ENCODE data around the gene AGRN. TPM values are rescaled to one million over a fixed set of nuclear protein-coding genes. Genes with fewer than 3 reads are reported as not detected.
"Not testable (repeated sequence)": the region's sequence is repeated elsewhere in the genome, so short reads cannot be mapped to it uniquely, and the experiment has no call there.

Gene AGRN
- total RNA-seq, 1 donor from 2014 or later = 12.8 TPM

DNA sequence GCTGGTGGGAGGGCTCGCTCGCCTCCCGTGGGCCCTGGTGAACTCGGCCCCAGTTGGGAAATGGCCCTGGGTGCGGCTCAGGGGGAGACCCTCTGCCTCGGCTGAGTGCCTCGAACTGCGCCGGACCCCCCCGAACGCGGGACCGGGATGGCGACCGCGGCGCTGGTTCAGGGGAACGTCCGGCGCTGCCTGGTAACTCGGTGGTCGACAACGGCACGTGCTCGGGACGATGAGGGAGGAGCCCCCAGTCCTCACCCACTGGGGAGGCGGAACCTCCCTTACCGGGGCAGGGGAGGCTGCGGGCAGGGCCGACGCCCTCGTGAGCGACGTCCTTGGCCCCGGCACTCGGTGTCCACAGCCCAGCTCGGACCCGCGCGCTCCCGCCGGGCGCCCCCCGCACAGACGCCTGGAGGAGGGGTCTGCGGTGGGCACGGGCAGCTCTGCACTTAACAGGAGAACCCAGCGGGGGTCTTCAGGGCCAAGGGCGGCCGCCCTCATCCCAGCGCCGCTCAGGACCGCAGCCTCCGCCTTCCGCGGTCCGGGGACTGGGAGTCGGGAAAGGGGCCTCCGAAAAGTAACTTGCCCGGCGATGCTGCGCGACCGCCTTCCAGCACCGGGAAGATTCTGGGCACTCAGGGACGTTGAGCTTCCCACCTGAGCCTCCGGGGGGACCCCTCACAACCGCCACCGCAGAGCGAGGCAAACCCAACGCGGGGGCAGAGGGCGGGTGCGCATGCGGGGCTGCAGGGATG is 21.8 kb upstream of the AGRN start:
- ATAC-seq (ENCODE audit: poor library complexity) = no peak
- no peak for DNase-seq
- intact Hi-C loops (cut with DNase I) = no loop called here

DNA sequence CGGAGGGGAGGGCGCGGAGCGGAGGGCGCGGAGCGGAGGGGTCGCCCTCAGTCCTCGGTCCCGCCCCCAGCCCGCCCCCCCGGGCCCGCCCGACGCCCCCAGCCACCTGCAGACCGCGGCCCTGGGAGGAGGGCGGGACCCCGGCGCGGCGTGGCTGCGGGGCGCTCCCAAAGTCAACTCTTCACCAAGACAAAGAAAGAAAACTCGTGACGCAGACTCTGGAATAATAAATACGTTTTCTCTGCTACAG is 21.2 kb upstream of the AGRN start:
- no peak for DNase-seq
- intact Hi-C loops (cut with DNase I) = no loop called here
- no peak for ATAC-seq (ENCODE audit: poor library complexity)

DNA sequence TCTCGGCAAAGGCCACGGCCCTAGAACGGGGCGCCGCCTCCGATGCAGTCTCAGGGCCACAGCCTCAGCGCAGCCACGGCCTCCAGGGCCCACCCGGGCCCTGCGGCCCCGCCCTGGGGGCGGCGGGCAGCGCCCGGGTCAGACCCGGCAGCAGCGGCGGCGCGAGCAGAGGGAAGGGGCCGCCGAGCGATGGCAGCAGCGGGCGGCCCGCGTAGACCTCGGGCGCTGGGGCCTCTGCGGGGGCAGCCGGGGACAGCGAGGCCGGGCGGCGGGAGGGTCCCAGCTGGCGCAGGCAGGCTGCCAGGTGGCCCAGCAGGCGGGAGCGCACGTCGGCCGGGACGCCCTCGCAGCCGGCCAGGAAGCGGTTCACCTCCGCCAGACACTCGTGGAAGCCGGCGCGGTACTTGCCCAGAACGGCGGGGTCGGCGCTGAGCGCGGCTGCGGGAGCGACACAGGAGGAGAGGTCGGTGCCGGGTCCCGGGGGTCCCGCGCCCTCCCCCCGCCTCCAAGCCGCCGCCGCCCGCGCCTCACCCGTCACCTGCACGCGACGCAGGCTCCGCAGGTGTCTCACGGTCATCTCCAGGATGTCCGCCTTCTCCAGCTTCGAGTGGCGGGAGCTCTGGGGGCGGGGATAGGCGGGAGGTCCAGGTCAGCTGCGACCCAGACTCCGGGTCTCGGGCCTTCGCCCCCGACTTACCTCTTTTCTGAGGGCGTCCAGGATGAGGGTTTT is 20.8 kb upstream of the AGRN start:
- intact Hi-C loops (cut with DNase I) = no loop called here
- ATAC-seq (ENCODE audit: poor library complexity) (peak; percentile 2), DNase-seq (no peak)

DNA sequence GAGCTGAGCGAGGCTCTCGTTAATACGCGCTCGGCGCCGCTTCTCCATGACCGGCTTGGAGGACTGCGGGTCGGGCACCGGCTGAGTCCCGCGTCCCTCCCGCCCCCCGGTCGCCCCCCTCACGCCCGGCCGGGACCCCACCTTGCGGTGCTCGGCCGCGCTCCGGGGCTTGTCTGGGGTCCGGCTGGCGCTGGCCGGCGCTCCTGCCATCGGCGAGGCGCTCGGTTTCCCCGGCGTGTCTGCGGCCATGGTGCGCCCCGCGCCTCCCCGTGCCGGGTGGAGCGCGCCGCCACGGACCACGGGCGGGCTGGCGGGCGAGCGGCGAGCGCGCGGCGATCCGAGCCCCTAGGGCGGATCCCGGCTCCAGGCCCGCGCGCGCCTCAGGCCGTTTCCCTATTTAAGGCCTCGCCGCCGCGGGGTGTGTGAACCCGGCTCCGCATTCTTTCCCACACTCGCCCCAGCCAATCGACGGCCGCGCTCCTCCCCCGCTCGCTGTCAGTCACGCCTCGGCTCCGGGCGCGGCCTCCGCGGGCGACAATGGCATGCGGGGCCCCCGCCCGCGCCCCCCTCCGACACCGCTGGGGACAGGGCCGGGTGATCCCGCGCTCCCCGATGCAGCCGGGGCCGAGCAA is 20.1 kb upstream of the AGRN start, which contains the start of gene HES4:
Gene HES4, minus strand, starts transcription at position 373 of the 632 bp plus-strand sequence. Its CDS starts 124 bp downstream, at position 249.
- ATAC-seq (ENCODE audit: poor library complexity) = peak; percentile 77
- peak; percentile 96 for DNase-seq
- intact Hi-C loops (cut with DNase I) = no loop called here

DNA sequence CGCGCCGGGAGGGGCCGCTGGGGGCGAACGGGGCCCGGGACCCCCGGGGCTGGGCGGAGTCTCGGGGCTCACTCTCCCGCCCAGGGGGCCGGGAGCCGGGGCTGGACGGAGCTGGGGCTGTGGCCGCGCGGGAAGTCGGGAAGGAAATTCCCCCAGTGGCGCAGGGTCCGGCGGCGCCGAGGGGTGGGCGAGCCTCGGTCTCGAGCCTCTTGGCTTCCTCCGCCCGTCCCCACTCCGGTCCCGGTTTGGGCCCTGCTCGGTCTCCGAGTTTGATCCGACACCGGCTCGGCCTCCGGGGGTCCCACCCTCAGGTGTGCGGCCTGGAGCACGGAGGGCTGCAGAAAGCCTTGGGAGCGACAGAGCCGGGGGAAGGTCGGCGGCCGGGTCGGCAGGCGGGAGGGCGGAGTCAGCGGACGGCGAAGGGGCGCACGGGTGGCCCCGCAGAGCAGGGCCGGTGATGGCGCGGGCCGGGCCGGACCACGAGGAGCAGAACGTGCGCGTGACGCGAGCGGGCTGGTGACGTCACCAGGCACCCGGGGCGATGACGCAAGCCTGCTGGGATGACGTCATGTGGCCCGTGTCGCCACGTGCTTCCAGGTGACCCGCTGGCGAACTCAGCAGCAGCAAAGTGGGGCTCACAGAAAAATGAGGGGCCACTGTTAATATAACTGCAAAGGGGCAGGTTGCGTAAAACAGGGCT is 19.4 kb upstream of the AGRN start:
- ATAC-seq (ENCODE audit: poor library complexity) = peak; percentile 66
- intact Hi-C loops (cut with DNase I) = no loop called here
- peak; percentile 80 for DNase-seq

DNA sequence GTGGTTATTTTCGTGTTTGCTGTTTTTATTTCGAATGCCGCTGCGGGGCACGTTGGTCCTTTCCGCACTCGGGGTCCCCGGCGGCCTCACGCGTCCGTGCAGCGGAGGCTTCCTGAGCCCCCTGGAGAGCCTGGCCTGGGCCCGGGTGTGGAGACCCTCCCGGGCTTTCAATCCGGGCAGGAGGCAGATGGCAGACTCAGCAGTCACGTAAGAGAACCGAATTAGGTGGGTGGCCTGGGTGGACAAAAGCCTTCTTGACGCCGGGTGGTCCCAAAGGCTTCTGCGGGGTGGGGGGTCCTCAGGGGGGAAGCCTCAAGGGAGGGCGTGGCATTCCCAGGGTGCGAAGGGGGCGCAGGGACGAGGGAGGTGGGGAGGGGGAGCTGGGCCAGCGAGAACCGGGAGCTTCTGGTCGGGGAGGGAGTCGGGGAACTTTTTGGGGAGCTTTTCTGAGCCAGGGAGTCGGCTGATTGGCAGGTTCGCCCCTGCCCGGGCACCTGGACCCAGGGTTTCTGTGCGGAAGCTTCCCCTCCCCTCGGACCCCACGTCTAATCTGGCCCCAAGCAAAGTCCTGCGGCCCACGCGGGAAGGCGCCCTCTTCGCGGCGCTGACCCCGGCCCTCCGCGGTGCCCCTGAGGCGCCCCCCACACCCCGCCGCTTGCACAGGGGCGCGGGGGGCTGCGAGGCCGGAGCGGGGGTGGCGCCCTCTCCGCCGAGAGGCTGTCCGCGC is 18.7 kb upstream of the AGRN start:
- no peak for DNase-seq
- ATAC-seq (ENCODE audit: poor library complexity) = peak; percentile 0
- intact Hi-C loops (cut with DNase I) = no loop called here

DNA sequence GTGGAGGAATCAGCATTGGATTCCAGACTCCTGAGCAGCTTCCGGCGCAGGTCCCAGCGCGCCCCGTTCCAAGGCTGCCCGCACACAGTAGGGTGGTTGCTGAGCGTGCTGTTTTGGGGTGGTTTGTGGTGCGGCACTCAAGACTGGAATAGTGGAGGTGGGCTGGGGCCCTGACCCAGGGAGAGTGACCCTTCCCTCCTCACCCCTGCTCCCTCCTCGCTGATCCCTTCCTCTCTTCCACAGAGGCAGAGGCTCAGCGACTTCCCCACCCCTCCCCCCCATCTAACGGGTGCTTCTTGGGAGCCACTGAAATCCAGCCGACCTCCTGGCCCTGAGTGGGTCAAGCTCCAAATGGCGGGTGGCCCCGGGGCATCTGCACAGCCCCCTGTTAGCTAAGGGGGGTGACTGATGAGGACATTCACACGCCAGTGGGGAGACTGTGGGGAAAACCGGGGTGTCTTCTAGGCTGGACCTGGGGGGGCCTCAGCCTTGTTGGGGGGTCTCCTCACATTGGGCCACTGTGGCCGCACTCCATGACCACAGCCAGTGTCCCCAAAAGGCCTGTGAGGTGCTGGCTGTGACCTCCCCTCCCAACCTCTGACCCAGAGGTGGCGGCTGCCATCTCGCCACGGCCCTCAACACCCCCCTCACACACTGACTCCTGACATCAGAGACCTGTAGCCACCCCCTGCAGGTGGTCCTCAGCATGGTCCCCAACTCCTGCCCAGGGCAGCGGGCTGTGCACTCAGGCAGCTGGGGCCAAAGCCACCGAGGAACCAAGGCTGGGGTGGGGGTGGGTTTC is 16.1 kb upstream of the AGRN start:
- DNase-seq = no peak
- intact Hi-C loops (cut with DNase I) = no loop called here
- no peak for ATAC-seq (ENCODE audit: poor library complexity)

DNA sequence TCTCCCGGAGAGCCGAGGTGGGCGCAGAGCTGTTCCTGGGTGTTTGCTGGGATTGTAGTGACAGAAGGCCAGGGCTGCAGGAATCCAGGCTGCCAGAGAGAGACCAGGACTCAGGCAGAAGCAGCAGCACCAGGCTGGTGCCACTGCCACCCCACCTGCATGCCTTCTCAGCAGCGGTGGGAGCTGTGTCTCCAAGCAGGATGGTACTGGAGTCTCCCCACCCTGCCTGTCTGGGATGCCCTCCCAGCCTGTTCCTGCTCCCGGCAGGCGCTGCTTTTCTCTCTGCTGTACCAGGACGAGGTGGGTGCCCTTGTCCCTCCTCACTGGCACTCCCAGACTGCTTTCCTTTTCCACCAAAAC is 15.5 kb upstream of the AGRN start:
- intact Hi-C loops (cut with DNase I) = no loop called here
- no peak for DNase-seq
- ATAC-seq (ENCODE audit: poor library complexity) = no peak

DNA sequence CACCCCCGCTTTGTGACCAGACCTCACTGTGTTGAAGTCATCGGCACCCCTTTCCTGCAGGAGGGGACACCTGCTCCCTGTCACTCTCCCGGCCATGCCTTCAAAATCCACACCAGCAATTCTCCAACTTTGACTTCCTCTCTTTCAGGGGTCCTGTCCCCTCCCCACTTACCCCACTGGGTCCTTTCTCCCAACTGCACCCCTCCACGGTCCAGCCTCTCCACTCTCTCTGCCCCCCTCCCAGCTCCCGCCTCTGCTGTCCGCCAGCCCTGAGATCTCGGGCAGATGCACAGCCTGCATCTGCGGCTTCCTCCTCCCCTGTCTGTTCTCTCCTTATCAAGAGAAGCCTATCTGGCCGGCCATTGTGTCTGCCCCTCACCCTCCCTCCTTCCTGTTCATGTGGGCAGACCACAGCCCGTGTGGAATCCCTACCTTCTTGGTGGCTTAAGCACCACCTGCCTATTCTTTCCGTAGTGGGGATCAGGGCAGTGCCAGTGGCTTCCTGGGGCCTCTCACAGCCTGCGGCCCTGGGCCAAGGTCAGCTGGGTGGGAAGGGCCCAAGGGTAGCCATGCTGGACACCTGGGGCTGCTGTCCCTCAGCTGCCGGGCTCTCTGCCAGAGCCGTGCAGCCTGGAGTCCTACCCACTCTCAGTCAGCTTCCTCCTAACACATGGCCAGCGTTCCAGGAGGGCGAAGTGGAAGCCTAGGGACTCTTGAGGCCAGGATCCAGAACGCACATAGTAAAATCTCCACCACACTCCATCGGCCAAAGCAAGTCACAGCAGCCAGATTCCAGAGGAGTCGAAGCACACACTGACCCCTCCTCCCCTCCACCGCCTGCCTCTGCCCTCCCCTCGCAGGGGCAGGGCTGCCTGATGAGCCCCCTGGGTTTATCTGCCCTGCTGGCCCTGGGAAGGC is 14.9 kb upstream of the AGRN start:
- ATAC-seq (ENCODE audit: poor library complexity) (peak; percentile 13), DNase-seq (peak; percentile 74)
- intact Hi-C loops (cut with DNase I) = no loop called here

DNA sequence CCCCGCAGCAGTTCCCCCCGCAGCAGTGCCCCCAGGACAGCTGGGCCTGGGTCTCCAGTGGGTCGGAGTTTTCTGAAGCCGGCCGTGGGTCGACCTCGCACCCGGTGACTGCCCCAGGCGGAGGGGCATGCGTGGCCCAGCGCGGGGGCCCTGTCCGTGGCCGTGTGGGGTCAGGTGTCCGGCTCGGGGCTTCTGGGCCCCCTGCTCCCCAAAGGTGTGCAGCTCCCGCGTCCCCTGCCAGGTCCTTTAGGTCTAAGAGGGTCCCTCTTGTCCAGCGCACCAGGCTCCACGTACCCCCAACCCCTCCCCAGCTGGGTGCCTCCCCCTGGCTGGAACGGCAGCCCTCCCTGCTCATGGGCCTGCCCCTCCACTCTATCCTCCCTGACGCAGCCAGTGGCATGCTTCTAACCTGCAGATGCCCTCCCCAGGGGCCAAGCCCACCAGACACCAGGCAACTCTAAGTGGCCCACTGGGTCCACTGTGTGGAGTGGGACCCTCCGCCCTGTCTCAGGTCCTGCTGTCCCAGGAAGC is 14.1 kb upstream of the AGRN start:
- ATAC-seq (ENCODE audit: poor library complexity) = no peak

DNA sequence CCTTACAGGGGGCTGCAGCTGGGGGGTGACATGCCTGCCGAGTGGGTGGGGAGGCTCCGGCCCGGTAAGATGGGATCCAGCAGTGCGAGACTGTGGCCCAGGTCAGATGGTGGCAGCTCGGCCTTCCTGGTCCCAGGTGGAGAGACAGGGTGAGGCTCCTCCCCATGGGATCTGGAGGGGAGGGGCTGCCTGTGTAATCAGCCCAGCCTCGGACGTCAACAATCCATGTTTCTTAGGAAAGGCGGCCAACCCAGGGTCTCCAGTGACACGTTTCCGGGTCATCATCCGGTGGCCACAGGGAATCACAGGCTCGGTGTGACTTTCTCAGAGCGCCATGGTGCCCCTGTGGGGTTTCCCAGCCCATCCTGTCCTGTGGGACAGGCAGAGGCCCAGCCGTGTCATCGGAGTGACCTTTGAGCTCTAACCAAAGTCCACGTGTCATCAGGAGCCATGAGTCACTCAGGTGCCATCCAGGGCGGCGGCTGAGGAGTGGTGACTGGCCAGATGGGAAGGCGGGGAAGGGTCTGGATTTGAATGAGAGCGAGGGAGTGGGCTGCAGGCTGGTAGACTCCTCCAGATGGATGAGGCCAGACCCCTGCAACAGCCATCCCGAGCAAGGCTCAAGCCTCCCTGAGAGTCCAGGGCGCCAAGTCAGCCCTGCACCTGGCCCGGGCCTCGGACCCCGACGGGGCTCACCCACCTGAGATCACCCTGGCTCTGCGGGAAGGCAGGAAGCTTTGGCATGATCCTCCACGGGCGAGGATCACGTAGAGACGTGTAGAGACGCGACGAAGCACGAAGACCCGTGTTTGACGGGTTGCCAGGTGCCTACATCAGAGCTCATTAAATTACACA is 13.4 kb upstream of the AGRN start:
- intact Hi-C loops (cut with DNase I) = no loop called here
- DNase-seq (no peak), ATAC-seq (ENCODE audit: poor library complexity) (no peak)

More for the DNA sequence above, 14.1 kb upstream of the AGRN start:
- no peak for DNase-seq
- intact Hi-C loops (cut with DNase I) = no loop called here

DNA sequence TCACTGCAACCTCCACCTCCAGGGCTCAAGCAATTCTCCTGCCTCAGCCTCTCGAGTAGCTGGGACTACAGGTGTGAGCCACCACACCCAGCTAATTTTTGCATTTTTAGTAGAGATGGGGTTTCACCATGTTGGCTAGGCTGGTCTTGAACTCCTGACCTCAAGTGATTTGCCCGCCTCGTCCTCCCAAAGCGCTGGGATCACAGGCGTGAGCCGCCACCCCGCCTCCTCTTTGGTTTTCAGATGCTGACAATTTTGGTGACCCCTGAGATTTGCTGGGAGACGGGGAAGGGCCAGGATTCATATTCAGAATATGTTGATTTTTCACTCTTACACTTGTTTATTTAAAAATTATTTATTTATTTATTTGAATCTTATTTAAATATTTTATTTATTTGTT is 9.8 kb upstream of the AGRN start:
- ATAC-seq (ENCODE audit: poor library complexity); intact Hi-C loops (cut with DNase I): not testable (repeated sequence)
- DNase-seq = peak; percentile 12

DNA sequence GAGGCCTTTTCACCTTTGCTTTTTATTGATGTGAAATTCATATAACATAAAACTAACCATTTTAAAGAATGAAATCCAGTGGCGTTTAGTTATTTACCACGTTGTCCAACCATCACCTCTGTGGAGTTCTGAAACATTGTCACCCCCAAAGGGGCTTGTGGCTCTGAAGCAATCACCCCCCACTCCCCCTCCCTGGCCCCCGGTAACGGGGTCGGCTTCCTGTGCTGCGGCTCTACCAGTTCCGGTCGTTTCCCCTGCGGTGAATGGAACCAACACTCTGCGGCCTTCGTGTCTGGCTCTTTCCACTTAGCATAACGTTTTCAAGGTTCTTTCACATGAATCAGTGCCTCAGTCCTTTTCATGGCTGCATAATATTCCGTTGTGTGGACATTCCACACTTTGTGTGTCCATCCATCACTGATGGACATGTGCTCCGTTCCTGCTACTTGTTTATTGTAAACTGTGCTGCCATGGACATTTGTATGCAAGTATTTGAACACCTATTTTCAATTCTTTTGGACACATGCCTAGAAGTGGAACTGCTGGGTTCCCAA is 8.4 kb upstream of the AGRN start:
- no peak for DNase-seq
- ATAC-seq (ENCODE audit: poor library complexity) = no peak
- intact Hi-C loops (cut with DNase I) = no loop called here

DNA sequence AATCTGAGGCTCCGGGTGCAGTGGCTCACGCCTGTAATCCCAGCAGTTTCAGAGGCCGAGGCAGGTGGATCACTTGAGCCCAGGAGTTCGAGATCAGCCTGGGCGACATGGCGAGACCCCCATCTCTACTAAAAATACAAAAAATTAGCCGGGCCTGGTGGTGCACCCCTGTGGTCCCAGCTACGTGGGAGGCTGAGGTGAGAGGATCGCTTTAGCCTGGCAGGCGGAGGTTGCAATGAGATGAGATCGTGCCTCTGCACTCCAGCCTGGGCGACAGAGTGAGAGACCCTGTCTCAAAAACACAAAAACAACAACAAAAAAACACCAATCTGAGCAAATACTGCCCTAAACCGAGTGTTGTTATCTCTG is 7.2 kb upstream of the AGRN start:
- ATAC-seq (ENCODE audit: poor library complexity); intact Hi-C loops (cut with DNase I); DNase-seq: not testable (repeated sequence)

DNA sequence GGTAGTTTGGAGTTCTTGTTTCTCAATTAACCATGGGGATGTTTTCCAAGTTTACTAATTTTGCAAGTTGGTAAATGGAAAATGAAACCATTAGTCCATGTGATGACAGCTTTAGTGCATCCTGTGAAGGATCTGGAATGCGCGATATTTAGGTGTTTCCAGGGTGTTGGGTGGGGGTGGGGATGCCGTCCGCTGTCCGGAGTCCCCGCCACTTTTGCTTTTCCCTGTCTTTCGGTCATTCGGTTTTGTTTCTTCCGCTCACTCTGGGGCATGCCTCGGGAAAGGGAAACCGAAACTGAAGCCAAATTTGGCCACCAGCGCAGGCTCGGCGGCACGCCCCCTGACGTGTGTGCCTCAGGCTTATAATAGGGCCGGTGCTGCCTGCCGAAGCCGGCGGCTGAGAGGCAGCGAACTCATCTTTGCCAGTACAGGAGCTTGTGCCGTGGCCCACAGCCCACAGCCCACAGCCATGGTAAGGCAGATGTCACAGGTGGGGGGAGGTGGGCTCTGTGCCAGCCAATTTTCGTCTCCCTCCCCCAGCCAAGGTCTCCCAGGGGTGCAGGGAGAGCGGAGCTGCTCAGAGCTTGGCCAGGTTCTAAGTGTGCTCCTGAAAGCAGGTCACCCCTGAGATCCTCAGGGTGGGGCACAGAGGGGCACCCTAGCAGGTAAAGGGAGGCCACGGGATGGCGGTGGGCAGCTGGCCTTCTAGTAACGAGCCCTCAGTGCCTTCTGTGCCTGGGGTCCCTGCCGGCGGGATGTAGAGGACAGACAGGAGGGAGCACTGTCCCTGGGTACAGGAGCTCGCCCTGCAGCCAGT is 6.6 kb upstream of the AGRN start, which contains the start of gene ISG15:
Gene ISG15, plus strand, starts transcription at position 393 of the 817 bp plus-strand sequence. Its CDS starts 77 bp downstream, at position 470.
- ATAC-seq (ENCODE audit: poor library complexity) = peak; percentile 95
- peak; percentile 97 for DNase-seq
- intact Hi-C loops (cut with DNase I) = no loop called here

Measured in Right ventricle myocardium superior (tissue), 1 donor.